GM12891 (cell line): ENCODE data around the gene CFAP52.

Source experiments
- POLR2A ChIP-seq: IDR thresholded peaks from 2 replicates; pipeline ENCODE4 v1.6.1; 2011; ENCODE audit warnings: low read depth, low read length, control low read depth
- POLR2AphosphoS5 ChIP-seq: IDR thresholded peaks from 2 replicates; pipeline ENCODE4 v1.6.1; 2011; ENCODE audit warnings: low read depth, low read length, control low read depth
- TAF1 ChIP-seq: IDR thresholded peaks from 2 replicates; pipeline ENCODE4 v1.6.1; 2011; ENCODE audit warnings: low read depth, low read length, control low read depth

DNA sequence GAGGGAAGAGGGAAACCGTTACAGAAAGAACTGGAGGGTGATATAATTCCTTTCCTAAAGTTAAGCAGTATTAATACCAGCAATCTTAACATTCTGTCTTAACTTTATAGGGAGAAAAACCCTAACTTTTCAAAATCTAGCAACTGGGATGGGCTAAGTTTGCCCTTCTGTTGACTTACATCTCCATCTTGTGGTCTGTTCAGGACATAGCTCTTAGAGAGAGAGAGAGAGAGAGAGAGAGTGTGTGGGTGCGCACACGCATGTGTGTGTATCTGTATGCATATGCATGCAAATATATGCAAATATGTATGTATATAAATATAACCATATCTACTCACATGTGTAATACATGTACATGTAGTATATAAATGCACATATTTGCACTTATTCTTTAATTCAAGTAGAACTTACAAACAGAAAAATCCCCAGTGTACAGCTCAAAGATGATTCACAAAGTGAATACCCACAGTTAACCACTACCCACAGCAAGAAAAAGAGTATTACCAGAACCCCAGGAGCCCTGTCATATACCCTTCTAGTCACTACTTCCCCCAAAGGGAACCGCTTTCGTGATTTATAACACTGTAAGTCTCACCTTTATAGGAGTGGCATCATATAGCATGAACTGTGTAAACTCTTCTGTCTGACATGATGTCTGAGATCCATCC is 47.3 kb upstream of the CFAP52 start:
- TF ChIP-seq POLR2A (no peak), POLR2AphosphoS5 (no peak), TAF1 (no peak)
